GM21526 (cell line): ENCODE measurements around the gene WRNIP1.

Experiments
- ATAC-seq: cut with Tn5 transposase; IDR thresholded peaks from one replicate; pipeline ENCODE4 v1.9.1; 2021; ENCODE audit warnings: moderate library complexity; ENCODE audit not compliant: unreplicated experiment, low FRiP score

Gene WRNIP1

GRCh38 chr6:2739335-2739734 lies 25.9 kb upstream of the WRNIP1 start:
- ATAC-seq = no peak

- ATAC-seq = no peak
Observed at GRCh38 chr6:2740581-2740980, 24.6 kb upstream of the WRNIP1 start.

- ATAC-seq = no peak
Observed at GRCh38 chr6:2741756-2742155, 23.4 kb upstream of the WRNIP1 start.

DNA sequence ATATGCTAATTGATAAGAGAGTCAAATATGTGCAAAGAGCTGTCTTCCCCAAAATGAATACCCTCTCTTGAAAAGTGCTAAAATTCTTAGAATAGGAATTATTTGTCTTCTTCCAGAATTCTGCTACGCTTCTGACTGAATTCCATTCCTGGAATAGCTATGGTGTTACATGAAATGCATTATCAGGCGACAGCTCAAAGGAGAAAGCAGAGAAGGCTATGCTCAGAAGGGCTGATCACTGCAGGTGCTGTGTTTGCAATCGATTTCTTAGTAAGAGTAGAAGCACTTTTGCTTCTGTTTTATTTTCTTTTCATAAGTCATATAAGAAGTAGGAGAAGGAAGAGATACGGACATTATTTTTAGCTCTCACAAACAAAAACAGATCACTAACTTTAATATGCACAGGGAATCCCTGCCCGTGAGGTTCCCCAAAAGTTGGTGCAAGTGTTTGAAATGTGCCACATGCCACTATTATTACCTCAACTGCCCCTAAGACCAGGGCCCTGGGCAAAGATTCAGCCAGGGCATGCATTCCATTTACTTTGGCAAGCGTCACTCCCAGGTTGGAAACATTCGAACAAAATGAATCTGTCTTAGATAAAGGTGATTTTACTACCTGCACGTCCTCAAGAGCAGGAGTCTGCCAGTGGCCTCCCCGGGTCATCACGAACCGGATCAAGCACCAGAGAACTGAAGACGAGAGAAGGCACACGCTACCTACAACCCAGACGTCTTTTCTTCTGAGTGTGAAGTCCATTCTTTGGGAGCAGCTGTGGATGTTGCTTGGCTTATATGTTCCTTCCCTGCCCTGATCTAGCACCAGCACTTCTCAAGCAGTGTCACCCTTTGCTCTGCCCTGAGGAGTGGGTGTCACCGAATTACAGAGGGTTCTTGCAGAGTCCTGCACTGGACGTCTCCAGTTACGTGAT lies 21.6 kb upstream of the WRNIP1 start:
- no peak for ATAC-seq

DNA sequence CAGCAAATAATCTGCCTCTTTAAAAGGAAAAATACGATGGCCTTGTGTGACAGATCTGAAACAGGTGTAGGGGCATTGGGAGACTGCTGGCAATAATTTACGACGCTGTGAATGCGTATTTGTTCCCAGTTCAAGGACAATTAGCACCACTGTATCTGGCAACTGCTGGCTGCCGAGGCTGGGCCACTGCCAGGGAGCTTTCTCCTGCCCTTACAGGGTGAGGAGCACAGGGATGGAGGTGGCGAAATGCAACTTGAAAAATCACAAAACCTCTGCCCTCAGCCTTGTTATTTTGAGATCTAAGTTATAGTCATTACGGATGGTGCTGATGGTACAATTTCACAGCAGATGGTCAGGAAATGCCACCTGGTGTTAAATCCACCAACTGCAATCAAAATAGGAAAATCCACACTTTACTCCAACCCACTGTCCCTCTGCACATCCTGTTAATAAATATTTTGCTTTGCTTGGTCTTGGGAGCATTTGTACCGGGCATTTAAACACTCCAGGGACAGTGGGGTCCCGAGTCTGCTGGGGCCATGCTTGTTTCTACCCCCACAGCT lies 20.9 kb upstream of the WRNIP1 start:
- no peak for ATAC-seq

GRCh38 chr6:2744778-2745177 lies 20.4 kb upstream of the WRNIP1 start:
- no peak for ATAC-seq

GRCh38 chr6:2745246-2745645 lies 19.9 kb upstream of the WRNIP1 start:
- no peak for ATAC-seq

- no peak for ATAC-seq
Observed at GRCh38 chr6:2746557-2747061, 18.6 kb upstream of the WRNIP1 start.

DNA sequence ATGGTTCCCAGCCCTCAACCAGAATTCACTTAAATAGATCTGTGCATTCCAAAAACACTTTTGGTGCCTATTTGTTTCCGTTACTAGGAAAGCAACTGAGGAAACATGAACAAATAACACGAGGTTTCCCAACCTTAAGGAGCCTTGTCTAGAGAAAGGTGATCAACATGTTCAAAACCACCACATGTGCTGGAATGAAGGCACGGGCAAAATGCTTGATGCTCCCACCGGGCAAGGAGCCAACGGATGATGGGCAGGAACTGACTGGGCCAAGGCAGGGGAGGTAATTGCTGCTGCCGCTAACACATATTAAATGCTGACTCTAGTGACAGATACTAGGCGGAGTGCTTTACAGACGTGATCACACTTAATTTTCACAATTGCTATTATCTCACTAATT lies 17.0 kb upstream of the WRNIP1 start:
- no peak for ATAC-seq

DNA sequence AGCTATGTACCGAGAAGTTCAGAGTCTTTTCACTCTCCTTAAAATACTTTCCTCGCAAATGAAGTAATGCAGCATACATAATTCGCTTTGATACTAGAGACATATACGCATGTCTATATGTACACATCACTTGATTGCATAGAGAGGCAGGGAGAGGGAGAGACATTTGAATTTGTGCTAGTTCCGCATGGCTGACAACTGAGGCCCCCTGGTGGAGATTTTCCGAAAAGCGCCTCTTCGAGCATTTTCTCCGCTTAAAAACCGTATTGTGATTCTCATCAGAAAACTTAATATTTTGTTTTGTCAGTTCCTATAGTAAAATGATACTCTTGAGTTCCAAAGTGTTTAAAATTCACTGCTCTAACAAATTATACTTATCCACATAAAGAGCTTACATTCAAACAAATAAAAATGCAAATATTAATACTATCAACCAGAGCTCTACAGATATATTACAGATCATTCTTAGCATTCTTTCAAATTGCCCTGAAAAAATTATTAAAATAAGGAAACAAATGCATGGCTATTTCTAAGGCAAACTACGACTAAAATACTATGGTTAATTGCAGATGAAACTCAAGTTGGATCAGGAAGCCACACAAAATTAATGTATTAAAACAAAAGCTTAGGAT lies 15.1 kb upstream of the WRNIP1 start:
- ATAC-seq = no peak

- ATAC-seq = no peak
Observed at GRCh38 chr6:2750832-2751231, 14.4 kb upstream of the WRNIP1 start, which contains the start of gene MYLK4. MYLK4 (minus strand) TSS chr6:2750922; CDS start chr6:2749294, 1,628 bp downstream.

- ATAC-seq = no peak
Observed at GRCh38 chr6:2751871-2752270, 13.3 kb upstream of the WRNIP1 start.

DNA sequence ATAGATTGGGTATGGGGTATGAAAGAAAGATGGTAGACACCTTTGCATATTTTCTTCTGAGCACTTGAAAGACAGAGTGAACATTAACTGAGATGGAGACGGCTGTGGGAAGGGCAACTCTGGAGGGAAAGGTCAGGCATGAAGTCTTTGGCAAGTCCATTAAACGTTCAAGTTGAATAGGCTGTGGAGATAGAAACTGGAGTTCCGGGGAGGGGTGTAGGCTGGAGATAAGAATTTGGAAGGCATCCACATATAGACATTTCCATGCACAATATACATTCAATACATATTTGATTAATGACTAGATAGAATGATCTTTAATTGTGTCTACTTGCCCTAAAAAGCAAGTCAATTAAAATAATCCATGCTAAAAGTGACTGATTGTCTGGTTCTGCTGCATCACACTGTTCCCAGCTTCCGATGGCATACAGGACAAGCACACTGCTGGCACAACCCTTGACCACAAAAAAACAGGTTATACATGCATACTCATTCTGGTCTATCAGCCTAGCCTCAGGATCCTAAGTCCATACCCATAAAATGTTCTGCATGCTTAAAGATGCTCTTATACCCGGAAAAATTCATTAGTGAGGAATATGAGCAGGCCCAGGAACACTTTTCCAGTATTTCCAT lies 12.6 kb upstream of the WRNIP1 start:
- no peak for ATAC-seq

DNA sequence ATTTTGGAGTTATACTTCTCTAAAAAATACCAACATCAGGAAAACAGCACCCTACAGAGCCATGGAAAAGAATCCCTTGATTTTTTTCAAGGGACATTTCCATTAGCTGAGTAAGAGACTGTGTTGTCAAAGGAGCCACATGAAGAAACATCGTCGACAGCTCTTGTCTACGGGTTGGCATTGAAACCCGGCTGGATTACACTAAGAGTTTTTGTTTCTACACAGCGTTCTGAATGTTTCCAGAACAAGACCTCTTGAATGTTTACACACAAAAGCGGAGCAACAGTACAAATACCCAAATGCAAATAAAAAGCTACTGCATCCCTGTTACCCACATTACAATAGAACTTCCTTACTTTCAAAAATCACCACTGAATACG lies 12.1 kb upstream of the WRNIP1 start:
- no peak for ATAC-seq

DNA sequence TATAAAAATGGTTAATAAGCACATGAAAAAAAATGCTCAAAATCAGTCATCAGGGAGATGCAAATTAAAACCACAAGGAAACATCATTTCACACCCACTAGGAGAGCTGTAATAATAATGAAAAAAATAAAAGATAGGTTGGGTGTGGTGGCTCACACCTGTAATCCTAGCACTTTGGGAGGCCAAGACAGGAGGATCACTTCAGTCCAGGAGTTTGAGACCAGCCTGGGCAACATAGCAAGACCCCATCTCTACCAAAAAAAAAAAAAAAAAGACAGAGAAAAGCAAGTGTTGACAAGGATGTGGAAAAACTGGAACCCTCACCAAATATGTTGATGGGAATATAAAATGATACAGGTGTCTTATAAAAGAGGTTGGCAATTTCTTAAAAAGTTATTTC lies 11.4 kb upstream of the WRNIP1 start:
- ATAC-seq = no peak

- ATAC-seq = no peak
Observed at GRCh38 chr6:2754393-2754792, 10.8 kb upstream of the WRNIP1 start.

GRCh38 chr6:2754911-2755310 lies 10.3 kb upstream of the WRNIP1 start:
- ATAC-seq = no peak

- no peak for ATAC-seq
Observed at GRCh38 chr6:2755456-2755855, 9.7 kb upstream of the WRNIP1 start.

DNA sequence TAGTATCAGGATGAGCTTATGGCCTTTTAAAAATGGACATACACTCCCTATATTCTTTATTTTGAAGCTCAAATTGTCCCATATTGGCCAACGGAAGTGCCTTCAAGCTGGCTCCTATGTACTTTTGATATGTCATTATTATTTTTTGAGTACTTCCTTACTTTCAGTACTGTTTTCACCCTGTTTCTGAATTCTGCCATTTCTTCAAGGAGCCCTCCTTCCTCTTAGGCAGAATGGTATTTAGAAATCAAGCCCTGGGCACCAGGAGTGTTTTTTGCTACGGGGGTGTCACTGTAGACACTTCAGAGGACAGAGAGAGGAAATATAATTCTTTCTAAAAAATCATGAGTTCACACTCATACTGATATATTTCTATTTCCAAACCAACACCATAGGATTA lies 9.0 kb upstream of the WRNIP1 start:
- ATAC-seq = no peak

DNA sequence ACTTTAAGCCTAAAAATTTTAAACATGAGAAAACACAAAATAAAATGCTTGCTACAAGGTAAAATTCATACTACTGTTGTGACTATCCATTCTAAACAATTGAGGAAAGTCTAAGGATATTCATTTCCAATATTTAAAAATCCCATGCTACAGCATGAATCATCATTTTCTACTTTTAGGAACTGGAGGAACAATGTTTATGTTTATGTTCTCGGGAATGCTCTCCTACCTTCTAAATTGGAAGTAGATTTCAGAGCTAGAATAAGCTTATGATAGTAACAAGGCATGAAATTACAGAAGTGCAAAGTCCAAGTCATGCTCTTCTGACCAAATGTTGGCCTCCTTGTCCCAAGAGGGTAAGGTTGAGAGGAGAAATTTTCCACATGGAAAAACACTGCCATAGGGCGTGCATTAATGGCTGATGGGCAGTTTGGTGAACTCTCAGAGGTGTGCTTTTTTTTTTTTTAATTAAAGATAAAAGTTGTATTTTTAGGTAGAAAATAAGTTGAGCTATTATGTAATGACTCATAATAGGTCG lies 8.4 kb upstream of the WRNIP1 start:
- no peak for ATAC-seq

GRCh38 chr6:2758980-2759379 lies 6.2 kb upstream of the WRNIP1 start:
- no peak for ATAC-seq
